RPMI7951 (cell line): Measurements from ENCODE around the gene SLC5A7. TPM values are rescaled to one million over a fixed set of nuclear protein-coding genes. Genes with fewer than 3 reads are reported as not detected.

Source experiments
- DNase-seq: peaks from one replicate; pipeline ENCODE4 v3.0.0-alpha.2; 2012; ENCODE audit warnings: low read depth
- total RNA-seq: library from RNA; depleted of rRNA; stranded (reverse); fragments of >200 nt; shearing (Covaris generic); gene quantifications from 2 replicates; pipeline ENCODE4 v1.2.3, GENCODE V29; 2014; rRNA removed

The SLC5A7 gene
- not detected in 2 replicates for total RNA-seq

DNA sequence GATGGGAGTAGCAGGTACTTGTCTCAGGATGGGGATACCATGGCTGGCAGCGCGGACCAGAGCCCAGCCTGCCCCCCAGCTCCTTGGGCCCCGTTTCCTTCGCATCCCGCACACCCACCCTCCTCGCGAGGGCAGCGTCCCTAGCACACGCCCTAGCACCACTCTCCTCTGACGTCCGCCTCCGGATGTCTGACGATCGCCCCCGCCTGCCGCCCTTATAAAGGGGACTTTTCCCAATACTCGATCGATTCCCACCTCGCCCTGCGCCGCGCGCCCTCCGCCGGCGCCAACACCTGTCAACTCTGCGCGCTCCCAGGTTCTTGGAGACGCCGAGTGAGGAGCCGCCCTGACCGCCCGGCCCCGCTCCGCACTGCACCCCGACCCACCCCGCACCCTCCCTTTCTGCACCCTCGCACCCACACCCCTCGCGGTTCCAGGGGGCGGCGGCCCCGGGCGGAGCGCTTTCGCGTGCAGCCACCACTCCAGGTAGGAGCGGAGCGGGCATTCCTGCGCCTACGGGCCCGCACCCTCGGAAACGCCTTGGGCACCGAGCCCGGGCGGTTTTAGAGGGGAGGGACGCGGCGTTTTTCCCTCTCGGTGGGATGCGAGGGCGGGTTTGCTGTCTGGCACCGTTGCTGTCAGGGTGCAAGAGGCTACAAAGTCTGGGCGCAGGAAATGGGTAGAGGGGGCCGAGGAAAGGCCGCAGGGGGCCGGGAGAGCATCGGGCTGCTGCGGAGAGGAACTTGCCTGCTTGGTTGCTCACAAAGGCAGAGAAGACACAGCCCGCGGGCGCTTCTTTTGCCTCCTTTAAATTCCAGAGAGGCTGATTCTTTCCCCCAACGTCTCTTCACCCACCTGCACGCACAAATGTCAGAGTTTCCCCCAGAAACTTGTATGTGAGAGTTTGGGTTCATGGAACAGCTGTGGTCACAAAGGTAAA lies at the start of gene SLC5A7:
TSS of gene SLC5A7 (plus strand) at position 247 of the 940 bp plus-strand sequence. CDS start 1,632 bp downstream, outside the sequence.
- no peak for DNase-seq

DNA sequence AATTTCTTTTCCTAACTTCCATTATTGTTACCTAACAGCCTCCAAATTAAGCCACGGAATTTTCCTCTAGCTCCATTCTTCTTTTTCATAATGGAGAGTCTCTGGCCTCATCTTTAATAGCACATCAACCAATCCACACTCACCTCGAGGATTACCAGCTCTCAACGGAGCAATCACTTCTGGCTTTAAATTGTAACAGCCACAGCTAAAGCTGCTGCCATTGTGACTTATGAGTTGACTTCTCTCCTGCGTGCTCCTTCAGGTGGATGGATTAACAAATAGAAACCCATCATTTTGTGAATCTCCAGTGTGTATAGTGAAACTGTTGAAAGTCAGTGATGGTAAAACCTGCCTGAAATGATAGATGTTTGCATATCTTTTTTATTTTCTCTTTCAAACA lies 24.9 kb upstream of the SLC5A7 start:
- DNase-seq, result no peak

GRCh38 chr2:107964185-107964584 lies 22.1 kb upstream of the SLC5A7 start:
- no peak for DNase-seq

- DNase-seq, result no peak
Observed at GRCh38 chr2:107984707-107985106, 1.6 kb upstream of the SLC5A7 start.

DNA sequence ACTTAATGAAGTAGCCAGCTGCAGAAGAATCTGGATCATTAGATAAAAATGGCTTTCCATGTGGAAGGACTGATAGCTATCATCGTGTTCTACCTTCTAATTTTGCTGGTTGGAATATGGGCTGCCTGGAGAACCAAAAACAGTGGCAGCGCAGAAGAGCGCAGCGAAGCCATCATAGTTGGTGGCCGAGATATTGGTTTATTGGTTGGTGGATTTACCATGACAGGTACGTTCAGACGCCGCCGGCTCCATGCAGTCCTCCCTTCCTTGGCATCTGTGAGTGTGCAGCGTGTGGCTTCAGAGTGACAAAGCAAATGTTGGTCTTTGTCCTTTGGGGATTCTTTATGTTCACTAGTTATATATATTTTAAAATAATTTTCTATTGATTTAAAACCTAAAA lies 1.8 kb downstream of the SLC5A7 start:
- no peak for DNase-seq

GRCh38 chr2:107989445-107989844 lies 3.1 kb downstream of the SLC5A7 start:
- DNase-seq, result no peak

GRCh38 chr2:107990718-107991117 lies 4.4 kb downstream of the SLC5A7 start:
- DNase-seq, result no peak

GRCh38 chr2:107992069-107992468 lies 5.7 kb downstream of the SLC5A7 start:
- no peak for DNase-seq

DNA sequence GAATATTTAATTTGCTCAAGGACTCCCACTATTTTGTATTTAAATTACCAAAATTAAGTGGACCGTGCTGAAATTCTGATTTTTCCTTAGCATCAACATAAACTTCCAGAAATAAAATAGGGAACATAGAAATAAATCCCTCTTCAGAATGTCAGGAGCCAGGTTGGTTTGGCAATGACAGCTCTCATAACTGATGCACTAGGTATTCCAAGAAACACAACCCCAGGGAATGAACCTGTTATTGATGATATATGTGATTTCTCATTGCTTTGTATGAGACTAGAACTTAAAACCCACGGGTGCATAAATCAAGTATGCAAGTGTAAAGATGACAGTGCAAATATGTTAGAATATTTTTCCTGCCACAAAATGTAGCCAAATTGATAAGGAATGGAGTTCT lies 12.8 kb downstream of the SLC5A7 start:
- DNase-seq, result no peak

GRCh38 chr2:108010912-108011591 lies 24.7 kb downstream of the SLC5A7 start:
- DNase-seq, result no peak

GRCh38 chr2:108013305-108013704 lies 27.0 kb downstream of the SLC5A7 start:
- DNase-seq, result no peak

- no peak for DNase-seq
Observed at GRCh38 chr2:108022628-108023027, 36.3 kb downstream of the SLC5A7 start.

- no peak for DNase-seq
Observed at GRCh38 chr2:108023776-108024175, 37.5 kb downstream of the SLC5A7 start.

DNA sequence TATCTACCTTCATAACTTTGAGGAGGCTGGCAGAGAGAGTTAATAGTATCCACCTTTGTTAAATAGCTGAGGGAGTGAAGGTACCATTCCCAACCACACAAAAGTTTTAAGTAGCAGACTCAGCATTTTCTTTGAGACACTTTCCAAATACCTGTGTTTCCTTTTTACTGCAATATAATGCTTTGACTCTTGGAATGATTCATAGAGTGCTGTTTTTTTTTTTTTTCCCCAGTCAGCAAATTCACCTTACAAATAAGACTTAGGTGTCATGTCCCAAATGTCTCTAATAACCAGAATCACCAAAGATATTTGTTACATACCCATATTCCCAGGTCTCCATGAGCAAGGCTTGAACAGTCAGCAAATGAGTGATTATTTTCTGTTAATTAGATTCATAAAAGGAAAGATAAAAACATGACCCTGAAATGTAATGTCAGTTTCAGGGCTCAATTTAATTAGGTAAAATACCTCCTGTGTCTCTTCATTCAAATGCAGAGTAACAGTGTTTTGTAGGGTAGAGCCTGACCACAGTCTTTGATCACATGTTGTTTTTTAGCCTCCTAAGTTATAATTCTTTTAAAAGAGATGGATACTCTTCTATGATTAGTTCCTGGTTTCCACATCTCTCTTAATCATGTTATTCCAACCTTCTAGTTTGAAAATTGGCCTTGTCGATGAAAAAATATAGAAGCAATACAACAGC lies 39.9 kb downstream of the SLC5A7 start:
- no peak for DNase-seq

DNA sequence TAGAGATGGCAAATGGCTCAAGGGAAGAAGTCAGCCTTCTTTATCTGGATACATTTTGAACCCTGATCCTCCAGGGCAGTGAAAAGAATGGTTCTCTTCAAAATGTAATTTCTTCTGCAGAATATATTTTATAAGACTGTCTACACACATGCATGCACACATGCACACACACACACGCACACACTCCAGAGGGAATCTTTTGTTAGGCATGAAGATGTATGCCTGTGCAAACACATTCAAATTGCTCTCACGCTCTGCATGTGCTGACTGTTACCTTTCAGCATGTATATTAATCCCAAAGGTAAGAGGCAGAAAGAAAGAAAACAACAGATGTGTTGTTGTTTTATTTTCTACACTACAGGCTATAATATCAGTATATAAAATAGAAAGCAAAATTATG lies 43.2 kb downstream of the SLC5A7 start:
- DNase-seq, result no peak

- no peak for DNase-seq
Observed at GRCh38 chr2:108029912-108030311, 43.6 kb downstream of the SLC5A7 start.

GRCh38 chr2:108031471-108031941 lies 45.2 kb downstream of the SLC5A7 start:
- DNase-seq, result no peak

DNA sequence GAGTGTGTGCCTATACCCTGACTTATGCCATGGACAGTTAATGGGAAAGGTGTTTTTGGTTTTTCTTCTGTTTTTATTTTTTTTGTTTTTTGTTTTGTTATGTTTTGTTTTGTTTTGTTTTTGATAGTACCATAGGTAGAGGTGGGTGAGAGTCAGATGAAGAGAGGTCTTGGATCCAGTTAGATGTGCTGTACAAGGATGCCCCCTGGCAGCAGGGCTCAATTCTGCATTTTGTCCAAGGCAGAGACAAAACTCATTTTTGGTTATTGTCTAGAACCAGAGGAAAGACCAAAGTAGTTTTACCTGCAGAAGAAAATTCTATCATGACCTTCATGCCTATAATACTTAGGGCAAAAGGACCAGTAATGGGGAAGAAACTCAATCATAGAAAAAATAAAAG lies 48.5 kb downstream of the SLC5A7 start:
- no peak for DNase-seq

DNA sequence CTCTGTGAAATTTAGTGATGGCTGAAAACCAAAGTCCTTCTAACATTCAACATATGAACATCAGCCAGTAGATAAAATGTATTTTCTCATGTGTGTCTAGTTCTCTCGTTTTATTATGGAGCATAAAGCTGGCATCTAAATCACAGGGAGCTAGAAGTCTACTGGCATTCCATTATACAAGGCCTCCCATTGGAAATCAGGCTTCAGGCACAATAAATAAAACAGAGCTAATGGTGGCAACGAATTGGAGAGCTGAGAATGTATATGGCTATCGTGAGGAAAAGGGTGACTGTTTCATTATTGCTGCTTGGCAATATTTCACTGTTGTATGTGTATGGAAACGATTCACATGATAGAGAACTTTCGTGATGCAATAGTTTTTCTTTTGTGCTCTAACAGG lies 62.4 kb downstream of the SLC5A7 start:
- no peak for DNase-seq

DNA sequence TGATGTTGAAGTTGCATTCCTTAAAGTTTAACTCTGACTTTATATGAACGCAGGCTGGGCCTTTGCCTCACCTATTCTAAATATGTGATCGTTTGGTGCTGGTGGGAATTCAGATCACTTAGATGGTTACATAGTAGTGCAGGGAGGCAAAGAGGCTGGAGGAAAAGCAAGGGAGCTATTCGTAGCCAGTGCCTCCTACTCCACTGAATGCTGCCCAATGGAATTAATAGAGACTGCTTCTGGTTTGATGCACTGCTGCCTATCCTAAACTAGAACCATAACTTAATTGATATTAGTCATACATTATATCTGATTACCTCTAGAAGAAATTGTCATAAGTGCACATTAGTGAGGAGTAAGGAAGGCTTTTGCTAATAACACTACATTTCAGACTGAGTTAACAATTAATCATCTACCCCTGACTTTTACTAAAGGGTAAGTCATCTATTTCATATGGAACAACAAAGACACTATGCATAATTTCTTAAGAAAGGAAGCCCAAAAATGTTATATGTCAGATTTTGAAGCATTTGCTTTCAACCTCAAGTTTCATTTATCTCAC lies 72.3 kb downstream of the SLC5A7 start:
- DNase-seq, result no peak

DNA sequence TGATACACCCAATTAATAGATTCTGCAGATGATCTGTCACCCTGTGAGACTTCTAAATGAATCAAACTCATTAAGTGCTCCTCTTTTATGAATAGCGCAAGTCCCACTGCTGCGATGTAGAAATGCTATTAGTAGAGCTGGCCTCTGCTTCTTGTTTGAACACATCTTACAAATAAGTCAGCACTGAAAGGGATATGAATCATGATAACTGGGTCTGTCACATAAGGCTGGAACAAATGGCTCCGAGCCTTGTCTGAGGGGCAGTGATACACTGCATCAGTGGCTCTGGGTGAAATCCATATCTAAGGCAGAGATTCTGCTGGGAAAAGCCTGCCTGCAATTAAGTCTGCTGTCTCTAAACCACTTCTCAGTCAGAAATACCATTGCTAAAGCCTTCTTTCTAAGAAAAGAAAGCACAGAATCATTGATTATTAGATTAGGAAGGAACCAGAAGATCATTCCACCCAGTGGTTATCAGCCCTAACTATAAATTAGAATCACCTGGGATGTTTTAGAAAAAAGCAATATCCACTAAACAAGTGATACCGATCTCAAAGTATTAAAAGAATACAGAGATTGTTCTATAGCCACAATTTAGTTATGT lies 75.2 kb downstream of the SLC5A7 start:
- no peak for DNase-seq
